8988T (cell line): Measurements from ENCODE around the gene NME2.
A peak's percentile ranks its signal among the peaks of the same experiment; 100 is the strongest.
"Not testable (repeated sequence)": the region's sequence is repeated elsewhere in the genome, so short reads cannot be mapped to it uniquely, and the experiment has no call there.

ENCODE experiments used
- DNase-seq: peaks from one replicate; pipeline ENCODE4 v3.0.0; 2011

The NME2 gene

DNA sequence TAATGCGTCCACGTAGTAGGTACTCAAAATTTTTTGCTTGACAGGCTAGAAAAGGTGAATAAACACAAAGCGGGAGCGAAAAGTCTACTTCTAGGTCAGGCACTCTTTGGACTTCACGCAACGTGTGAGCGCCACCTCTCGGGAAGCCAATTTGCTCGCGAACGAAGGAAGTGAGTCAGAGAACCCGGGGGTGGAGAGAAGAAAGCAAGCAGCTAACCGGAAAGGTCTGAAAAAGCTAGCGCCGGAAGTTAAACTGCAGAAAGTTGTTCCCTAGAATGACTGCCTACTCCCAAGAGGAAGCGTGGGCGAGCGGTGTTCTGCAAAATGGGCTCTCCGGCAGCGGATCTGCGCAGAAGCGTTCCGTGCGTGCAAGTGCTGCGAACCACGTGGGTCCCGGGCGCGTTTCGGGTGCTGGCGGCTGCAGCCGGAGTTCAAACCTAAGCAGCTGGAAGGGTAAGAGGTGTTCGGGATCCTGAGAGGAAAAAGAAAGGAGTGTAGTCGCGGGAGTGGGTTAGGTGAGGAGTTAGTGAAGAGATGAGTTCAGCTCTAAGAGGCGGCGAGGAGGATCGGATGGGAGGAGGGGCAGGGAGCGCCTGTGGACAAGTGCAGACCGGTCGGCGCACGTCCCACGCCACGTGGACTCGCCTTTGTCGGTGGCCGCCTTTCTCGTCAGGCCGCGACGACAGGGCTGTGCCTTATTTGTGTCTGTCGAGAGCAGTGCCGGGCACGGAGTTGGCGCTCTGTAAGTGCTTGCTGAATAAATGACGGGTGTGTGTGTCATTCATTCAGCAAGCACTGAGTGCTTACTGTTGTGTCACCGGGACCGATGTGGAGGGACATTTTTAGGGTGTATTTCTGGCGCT is 12.8 kb upstream of the NME2 start, which contains the start of gene NME1:
NME1 (plus strand) TSS at position 350 of the 863 bp plus-strand sequence. CDS start 2,096 bp downstream, outside the sequence.
- peak; percentile 34 for DNase-seq

DNA sequence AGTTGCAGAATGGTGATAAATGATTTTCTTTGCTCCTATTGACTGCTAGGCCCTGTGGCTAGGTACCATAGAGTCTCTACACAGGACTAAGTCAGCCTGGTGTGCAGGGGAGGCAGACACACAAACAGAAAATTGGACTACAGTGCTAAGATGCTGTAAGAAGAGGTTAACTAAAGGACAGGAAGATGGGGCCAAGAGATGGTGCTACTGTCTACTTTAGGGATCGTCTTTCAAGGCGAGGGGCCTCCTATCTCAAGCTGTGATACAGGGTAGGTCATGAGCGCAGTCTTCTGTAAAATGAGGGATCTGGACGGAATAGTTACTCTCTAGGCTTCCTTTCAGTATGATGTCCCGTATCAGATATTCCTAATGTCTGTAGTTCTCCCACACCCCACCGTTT is 12.0 kb upstream of the NME2 start:
- DNase-seq, result no peak

DNA sequence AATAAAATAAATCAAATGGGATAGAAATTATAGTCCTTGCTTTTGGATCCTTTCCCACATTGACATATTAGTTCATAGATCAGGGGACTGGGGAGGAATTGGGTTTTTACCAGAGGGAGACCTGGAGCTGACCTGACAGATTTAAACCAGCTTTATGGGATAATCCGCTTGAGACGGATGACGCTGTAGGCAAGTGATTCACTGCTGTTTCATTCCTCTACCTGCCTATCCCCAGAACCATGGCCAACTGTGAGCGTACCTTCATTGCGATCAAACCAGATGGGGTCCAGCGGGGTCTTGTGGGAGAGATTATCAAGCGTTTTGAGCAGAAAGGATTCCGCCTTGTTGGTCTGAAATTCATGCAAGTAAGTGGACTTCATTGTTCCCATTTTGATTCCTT is 10.8 kb upstream of the NME2 start:
- no peak for DNase-seq

DNA sequence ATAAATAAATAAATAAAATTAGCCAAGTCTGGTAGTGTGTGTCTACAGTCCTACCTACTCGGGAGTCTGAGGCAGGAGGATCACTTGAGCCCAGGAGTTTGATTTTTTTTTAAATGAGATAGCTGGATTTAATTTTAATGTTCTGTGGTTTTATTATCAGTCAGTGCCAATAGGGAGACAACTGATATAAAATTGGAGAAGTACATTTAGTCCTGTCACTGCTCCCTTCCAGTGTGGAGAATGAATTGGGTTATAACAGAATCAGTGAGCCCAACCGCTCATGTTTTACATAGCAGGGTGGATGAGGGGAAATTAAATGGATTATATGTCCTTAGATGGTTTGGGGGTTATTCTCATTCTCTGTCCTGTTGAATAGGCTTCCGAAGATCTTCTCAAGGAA is 6.6 kb upstream of the NME2 start:
- DNase-seq, result no peak

DNA sequence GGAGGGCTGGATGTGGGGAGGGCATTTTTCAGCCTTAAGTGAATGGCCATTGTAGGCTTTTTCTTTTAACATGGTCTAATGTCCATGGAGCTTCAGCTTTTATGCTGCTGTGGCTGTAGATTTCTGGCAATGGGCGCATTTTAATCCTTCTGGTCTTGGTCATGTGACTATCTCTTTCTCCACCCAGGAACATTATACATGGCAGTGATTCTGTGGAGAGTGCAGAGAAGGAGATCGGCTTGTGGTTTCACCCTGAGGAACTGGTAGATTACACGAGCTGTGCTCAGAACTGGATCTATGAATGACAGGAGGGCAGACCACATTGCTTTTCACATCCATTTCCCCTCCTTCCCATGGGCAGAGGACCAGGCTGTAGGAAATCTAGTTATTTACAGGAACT is 4.7 kb upstream of the NME2 start:
- DNase-seq, result no peak

DNA sequence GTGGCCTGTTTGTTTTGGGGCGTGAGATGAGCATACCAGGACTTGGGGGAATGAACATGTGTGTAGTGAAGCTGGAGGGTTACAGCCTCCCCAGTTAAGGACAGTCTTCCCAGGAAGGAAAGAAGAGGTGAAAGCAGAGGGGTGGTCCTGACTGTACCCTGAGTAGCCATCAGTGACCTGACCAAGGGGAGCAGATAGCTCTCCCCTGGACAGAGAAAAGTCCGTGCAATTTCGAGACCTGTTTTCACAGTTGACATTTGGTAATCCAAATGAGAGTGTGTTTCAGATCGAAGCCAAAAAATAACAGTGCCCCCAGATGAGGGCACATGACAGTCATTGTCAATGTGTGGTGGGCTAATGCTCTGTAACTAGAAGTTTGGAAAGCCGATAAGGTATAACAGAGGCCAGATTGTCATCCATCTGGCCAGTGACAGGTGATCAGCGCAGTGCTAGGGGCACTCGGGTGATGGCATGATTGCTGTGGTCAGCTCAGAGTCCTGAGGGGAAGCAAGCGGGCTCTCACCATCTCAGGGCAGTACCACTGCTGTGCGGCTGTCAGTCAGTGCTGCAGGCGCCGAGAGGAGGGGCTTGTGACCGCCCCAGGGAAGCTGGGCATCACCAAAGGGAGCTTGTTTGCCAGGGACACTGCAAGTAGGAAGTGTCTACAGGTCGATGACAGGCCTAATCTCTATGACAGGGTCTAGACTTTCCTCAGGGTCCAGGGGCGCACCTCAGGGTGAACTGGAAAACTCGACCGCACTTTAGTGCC is 1.1 kb upstream of the NME2 start:
- DNase-seq, result no peak

DNA sequence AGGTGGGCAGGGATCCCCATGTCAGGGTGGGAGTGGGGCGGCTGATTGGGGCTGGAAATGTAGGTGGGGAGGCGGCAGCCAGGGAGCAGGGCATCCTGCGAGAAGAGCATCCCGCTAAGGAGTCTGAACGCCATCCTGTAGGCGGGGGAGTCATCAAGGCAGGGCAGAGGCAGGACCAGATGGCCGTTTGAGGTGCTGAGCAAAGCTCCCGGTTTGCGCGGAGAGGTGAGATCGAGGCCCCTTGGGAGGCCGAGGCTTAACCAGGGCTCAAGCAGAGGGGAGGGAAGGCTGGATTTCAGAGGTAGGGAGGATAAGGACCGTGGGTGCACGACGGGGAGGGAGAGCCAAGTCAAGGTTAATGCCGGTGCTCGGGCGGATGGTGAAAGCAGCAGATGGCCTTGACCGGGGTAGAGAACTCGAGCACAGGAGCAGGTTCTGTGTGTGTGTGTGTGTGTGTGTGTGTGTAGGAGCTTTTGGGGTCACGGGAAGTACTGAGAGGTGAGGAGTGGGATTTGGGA is 472 bp upstream of the NME2 start:
- DNase-seq, result no peak

DNA sequence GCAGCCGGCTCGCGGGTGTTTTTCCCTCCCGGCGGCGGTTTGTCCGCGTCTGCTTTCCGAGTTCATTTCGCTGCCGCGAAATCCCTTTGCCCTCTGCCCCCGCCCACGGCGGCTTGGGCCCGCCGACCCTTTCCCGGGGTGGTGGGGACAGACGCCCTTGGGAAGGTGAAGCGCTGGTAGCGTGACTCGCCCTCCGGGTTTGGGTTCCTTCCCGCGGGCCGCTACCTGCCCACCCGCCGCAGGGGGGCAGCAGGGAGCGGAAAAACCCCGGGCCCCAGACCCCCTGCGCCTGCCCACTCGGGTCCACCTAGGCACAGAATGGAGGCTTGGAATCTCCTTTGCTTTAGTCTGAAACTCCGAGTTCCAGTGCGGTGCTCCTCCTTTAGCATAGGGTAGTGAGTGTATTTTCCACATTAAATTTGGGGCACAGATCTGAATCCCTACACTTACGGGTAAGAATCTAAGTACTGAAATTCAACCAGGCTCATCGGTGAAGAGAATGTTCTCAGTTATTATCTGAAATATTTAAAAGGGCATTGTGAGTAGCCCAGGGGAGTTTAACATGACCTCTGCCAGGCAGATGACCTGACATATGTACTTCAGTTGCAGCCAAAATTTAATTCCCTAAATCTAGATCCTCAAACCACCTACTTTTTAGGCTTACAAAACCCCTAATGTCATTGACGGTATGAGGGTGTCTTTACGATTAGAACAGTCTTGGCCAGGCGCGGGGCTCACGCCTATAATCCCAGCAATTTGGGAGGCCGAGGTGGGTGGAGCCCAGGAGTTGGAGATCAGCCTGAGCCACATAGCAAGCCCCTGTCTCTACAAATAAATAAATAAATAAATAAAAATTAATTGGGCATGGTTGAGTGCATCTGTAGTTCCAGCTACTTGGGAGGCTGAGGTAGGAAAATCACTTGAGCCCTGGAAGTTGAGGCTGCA is 1.0 kb downstream of the NME2 start:
- peak; percentile 69 for DNase-seq

DNA sequence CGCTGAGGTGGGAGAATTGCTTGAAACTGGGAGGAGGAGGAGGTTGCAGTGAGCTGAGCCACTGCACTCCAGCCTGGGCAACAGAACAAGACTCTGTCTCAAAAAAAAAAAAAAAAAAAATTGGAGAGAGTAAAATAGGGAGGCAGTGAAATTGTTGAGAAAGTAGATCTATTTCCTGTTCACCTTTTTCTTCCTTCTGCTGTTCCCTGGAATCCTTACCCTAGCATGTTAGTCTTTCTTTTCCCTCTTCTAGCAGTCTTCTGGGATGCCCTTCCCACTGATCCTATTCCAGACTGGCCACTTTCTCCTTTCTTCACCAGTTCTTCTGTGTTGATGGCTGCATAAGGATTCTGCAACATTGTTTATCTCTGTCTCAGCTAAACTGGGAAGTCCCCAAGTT is 3.1 kb downstream of the NME2 start:
- no peak for DNase-seq

DNA sequence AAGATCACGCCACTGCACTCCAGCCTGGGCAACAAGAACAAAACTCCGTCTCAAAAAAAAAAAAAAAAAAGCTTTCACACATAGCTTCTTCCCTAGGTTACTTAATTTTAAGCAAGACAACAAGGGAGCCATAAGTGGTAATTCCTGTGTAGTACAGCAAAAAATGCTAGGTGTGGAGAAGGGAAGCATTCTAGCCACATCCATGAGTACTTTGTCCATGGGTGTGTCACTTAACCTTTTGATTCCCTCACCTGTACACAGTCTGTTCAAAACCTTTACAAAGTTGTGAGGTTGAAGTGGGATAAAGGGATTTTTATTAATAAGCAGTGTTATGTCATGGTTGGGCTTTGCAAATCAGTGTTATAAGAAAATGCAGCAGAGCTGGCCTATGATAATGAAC is 4.5 kb downstream of the NME2 start:
- no peak for DNase-seq

DNA sequence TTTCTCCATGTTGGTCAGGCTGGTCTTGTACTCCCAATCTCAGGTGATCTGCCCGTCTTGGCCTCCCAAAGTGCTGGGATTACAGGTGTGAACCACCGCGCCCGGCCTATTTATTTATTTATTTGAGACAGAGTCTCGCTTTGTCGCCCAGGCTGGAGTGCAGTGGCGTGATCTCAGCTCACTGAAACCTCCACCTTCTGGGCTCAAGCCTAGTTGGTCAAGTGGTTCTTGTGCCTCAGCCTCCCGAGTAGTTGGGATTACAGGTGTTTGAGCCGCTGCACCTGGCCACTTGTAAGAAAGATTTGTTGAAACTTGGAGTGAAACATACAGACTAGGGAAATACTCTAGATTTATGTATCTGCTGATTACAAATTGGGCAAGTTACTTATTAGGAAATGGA is 5.8 kb downstream of the NME2 start:
- not testable (repeated sequence) for DNase-seq

DNA sequence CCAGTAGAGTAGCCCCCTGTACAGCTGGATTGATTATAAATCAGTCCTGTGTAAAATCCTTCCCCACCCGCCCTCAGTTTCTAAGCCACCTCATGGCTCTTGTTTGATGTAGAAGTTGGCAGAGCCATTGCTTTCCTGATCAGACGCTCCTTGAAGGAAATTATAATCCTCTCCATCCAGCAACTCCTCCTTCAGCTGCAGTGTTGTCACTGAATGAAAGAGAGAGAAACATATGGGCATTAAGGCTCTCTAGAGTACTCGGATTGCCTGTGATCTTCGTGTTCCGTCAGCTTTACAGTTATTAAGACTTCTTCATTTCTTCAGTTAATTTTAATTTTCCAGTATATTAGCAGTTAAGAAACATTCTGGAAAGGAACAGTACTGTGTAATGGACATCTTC is 14.3 kb downstream of the NME2 start:
- no peak for DNase-seq

DNA sequence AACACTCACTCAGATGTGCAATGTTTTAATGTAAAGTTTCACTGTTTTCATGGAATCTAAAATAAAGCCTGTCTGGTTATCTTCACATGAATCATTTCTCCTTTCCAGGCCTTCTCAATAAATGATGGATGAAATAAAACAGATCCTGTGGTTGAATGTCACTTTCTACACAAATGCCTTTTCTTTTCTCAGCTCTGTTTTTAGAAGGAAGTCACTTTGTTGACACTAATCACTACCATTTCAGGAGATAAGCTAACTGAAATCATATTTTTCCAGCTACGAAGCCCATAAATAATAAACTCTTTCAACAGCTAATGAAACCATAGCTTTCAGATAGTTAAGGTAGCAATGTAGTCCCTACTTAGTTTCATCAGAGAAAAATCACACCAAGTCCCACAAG is 17.9 kb downstream of the NME2 start:
- no peak for DNase-seq

DNA sequence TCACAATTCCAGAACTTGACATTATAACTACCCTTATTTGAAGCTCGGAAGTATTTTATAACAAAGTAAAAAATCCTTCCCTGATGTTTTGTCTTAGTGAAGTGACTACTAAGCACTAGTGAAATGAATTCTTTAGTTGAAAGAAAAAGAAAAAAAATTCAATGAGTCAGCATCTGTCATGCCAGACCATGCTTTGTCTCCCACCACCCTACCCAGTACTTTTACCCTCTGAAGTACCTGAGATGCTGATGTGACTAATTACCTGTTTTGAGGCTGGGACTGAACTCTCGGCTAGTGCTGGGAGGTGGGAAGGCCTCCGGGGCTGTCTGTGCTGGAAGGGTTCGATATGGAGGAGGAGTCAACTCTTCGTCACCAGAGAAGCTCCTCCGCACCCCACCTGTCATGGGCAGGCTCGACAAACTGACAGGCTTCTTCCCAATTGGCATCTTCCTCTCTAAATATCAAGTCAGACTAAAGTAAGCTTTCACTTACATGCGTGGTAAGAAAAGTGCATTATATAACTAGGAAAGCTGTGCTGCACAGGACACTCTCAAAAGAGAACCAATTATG is 19.6 kb downstream of the NME2 start:
- no peak for DNase-seq

DNA sequence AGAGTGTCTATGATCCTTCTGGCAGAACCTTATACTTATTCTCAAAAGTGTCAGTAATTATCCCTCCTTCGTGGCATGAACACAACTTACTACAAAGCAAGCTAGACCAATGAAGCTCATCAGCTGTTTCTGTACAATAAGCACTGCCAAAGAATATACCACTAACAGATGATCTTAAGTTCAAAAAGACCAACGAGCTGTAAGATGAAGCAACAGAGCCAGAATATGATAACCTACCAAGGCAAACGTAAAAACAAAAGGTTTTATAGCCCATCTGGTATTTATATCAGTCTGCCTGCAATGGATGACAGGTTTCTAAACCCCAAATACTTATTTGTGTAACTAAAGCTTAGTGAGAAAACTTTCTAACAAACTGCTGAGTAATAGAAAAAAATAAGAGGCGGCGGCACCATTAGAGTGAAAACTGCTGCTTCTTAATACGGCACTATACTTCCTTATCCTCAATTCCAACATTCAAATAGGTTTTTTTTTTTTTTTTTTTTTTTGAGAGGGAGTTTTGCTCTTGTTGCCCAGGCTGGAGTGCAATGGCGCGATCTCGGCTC is 22.1 kb downstream of the NME2 start:
- no peak for DNase-seq

DNA sequence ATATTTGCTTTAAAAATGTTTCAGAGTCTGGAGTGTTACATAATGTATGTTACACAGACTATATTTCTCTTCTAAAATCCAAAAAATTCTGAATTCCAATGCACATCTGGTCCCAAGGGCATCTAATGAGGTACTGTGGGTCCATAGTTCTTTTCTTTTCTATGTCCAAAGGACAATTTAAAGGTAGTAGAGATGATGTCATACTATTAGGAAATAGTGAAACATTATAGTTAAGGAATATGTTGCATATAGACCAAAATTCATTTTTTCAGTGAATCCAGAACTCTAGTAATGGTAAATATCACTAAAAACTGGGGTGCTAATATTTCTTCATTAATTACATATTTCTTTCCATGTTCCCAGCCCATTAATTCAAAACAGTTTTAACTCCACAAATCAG is 23.0 kb downstream of the NME2 start:
- DNase-seq, result no peak

DNA sequence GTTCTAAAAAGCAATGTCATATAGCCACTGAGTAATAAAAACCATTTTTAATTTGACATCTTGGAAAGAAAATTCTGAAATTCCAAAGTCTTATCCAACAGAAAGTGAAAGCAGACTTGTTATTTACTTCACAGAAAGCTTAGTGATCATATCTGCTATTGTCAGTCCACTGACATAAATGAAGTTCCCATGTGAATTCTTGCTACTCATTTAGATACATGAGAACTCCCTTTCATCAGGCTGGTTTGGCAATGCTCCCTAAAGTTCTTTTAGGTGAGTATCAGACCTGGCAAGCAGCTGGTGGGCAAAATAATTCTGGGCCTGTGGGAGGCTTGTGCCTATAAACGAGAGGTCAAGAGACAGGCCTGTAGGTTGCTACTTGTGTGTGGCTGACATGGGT is 23.4 kb downstream of the NME2 start:
- no peak for DNase-seq

DNA sequence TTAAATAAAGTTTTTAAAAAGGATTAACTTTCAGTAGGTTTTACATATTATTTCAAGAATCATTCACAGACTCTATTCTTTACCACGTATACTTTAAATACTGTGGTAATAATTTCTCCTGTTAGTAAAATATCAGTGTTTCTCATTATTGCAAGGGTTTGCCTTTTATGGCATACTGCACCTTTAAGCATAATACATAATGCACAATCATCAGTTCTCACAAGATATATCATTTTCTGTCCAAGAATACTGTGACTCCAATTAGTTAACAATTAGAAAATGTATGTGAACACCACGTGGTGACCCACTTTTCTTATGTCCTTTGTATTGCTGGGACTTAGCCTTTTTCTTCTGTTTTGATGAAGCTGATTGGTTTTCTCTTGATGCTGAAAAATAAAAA is 25.7 kb downstream of the NME2 start:
- no peak for DNase-seq

DNA sequence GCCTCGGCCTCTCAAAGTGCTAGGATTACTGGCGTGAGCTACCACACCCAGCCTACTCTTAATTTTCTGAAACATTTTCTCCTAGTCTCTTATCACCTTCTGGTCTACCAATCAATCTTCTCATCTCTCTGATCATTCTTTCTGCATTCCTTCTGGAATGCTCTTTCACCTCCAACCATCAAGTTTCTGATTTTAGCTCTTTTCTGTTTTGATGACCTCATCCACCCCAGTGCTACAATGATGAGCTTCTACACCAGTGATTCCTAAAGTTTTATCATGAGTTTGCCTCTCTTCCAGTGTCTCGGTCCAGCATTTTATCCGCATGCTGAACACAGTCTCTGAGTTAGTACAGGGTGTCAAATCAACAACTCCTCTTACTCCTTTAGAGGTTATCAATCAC is 31.5 kb downstream of the NME2 start:
- DNase-seq, result no peak

DNA sequence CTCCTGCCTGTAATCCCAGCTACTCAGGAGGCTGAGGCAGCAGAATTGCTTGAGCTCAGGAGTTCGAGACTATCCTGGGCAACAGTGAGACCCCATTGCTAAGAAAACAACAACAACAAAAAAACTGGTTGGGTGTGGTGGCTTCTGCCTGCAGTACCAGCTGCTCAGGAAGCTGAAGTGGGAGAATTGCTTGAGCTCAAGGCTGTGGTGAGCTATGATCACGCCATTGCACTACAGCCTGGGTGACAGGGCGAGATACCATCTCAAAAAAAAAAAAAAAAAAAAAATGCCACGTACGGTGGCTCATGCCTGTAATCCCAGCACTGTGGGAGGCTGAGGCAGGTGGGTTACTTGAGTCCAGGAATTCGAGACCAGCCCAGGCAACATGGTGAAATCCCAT is 34.1 kb downstream of the NME2 start:
- DNase-seq, result no peak

DNA sequence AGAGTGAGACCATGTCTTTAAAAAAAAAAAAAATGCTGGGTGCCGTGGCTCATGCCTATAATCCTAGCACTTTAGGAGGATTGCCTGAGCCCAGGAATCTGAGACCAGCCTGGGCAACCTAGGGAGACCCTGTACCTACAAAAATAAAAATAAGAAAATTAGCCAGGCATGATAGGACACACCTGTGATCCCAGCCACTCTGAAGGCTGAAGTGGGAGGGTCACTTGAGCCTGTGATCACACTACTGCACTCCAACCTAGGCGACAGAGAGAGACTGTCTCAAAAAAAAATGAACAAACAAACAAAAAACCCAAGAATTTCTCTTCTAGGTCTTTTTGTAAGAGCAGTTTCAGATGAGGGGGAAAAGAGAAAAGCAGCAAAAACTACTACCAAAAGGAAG is 34.6 kb downstream of the NME2 start:
- DNase-seq, result no peak

DNA sequence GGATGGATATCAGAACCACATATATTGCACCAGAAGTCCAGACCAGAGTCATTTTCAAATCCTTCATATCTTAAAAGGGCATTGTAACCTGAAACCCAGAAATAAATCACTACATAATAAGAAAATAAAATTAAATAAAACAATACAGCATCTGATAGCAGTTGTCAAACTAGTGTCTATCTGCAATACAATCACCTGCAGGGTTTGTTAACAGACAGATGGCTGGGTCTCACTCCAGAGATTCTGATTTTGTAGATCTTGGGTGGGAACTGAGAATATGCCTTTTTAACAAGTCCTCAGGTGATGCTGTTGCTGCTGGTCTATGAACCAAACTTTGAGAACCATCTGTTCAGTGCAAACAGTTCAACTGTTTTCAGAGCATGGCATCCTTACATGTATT is 37.6 kb downstream of the NME2 start:
- DNase-seq, result no peak
